ENCODE measurements around the gene HK3.

DNA sequence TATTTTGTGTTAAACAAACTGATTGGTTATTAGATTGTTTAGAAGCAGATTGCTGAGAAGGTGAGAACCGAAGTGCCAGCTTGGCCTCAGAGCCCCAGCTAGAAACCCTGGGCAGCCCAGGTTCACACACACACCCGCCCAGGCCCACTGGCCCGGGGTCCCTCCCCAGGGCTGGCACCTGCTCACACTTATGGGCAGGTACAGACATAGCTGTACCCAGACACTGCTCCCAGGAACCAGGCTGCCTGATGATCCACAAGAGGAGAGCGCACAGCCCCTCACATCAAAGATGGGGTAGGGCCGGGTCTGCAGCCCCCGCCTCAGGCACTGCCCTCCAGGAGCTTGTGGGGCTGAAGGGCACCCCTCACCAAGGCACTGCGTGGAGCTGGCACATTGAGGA lies 33.2 kb downstream of the HK3 start:
- no peak for TF ChIP-seq TAF15 (IDR thresholded peaks at IDR 0.05; ENCODE audit: low read depth, low read length)
- no peak for TF ChIP-seq EZH2 (IDR thresholded peaks at IDR 0.05; ENCODE audit: borderline replicate concordance, low read depth, low read length)
- TF ChIP-seq CTCF (IDR thresholded peaks at IDR 0.05 in 2 of 3, conservative IDR thresholded peaks at IDR 0.05 in 1 of 3; ENCODE audit: insufficient read depth in 2 of 3, low read depth in 1 of 3, low read length in 3 of 3) = no peak
- no peak for TF ChIP-seq SMAD3 (CRISPR knock-in tag; conservative IDR thresholded peaks at IDR 0.05)
- no peak for TF ChIP-seq CEBPB (tag; IDR thresholded peaks at IDR 0.05)

All from K562 (cell line).